Astrocyte of the hippocampus (primary cell): Measurements from ENCODE around the gene ESAM.
"Not testable (repeated sequence)": the region's sequence is repeated elsewhere in the genome, so short reads cannot be mapped to it uniquely, and the experiment has no call there.

Experiments used
- DNase-seq: peaks from one replicate; pipeline ENCODE4 v3.0.0; 2011; ENCODE audit warnings: low read depth, low spot score

ESAM gene

GRCh38 chr11:124776865-124777645, 15.0 kb upstream of the ESAM start:
- DNase-seq: no peak

GRCh38 chr11:124770959-124771358, 8.9 kb upstream of the ESAM start:
- DNase-seq: not testable (repeated sequence)

GRCh38 chr11:124769806-124770774, 8.0 kb upstream of the ESAM start:
- peak; percentile 65 for DNase-seq

- no peak for DNase-seq
These were observed 6.8 kb upstream of the ESAM start for GRCh38 chr11:124768914-124769313.

- no peak for DNase-seq
These were observed 4.1 kb upstream of the ESAM start for GRCh38 chr11:124766156-124766555.

GRCh38 chr11:124763156-124763947, 1.3 kb upstream of the ESAM start:
- DNase-seq: peak; percentile 91

GRCh38 chr11:124762624-124763155, 600 bp upstream of the ESAM start:
- peak; percentile 23 for DNase-seq

GRCh38 chr11:124761301-124762104, 587 bp downstream of the ESAM start:
- DNase-seq: no peak

GRCh38 chr11:124760806-124761205, 1.3 kb downstream of the ESAM start:
- DNase-seq: no peak

- no peak for DNase-seq
These were observed 1.9 kb downstream of the ESAM start for GRCh38 chr11:124760205-124760652.

GRCh38 chr11:124759266-124760204, 2.6 kb downstream of the ESAM start:
- no peak for DNase-seq

- peak; percentile 85 for DNase-seq
These were observed 3.5 kb downstream of the ESAM start for GRCh38 chr11:124758355-124759265.

GRCh38 chr11:124757320-124757719, 4.8 kb downstream of the ESAM start:
- DNase-seq: no peak

- no peak for DNase-seq
These were observed 5.3 kb downstream of the ESAM start for GRCh38 chr11:124756753-124757227.

- DNase-seq: no peak
These were observed 5.9 kb downstream of the ESAM start for GRCh38 chr11:124756033-124756752.

- DNase-seq: no peak
These were observed 7.4 kb downstream of the ESAM start for GRCh38 chr11:124754710-124755109.

GRCh38 chr11:124754309-124754708, 7.8 kb downstream of the ESAM start:
- no peak for DNase-seq

- DNase-seq: no peak
These were observed 8.5 kb downstream of the ESAM start for GRCh38 chr11:124753624-124754023.
